GM23338 (cell line): Measurements from ENCODE around the gene APOA1.

ENCODE experiments used
- CREB1 ChIP-seq: fragments of 250-450 bp; sonication (Bioruptor Pico); IDR thresholded peaks from 2 replicates; pipeline ENCODE4 v1.5.0; 2020; ENCODE audit warnings: low read depth, mild to moderate bottlenecking, moderate library complexity
- CTCF ChIP-seq, 2 experiments: fragments of 200-600 bp in 1 of 2; sonication (generic) in 1 of 2; conservative IDR thresholded peaks; 2 replicates each; pipeline versions ENCODE4 v1.5.1 to v1.6.1; 2016 to 2017; ENCODE audit warnings: antibody characterized with exemption in 2 of 2, low read depth in 2 of 2, mild to moderate bottlenecking in 2 of 2, moderate library complexity in 1 of 2
- EZH2 ChIP-seq: fragments of 200-600 bp; sonication (generic); IDR thresholded peaks from one replicate; pipeline ENCODE4 v1.8.0; 2017; ENCODE audit warnings: antibody characterized with exemption, mild to moderate bottlenecking, low read depth; ENCODE audit not compliant: unreplicated experiment
- JUNB ChIP-seq: IDR thresholded peaks from one replicate; pipeline ENCODE4 v1.6.1; 2016; ENCODE audit warnings: antibody characterized with exemption; ENCODE audit not compliant: unreplicated experiment

GRCh38 chr11:116837231-116838091 lies at the start of gene APOA1:
- TF ChIP-seq CTCF (conservative IDR thresholded peaks at IDR 0.05; ENCODE audit: low read depth in 2 of 2) (no peak), EZH2 (no peak), JUNB (no peak), CREB1 (CRISPR knock-in tag) (no peak)
